Germinal center (tissue), 1 donor: ENCODE results near the gene MEIS1.

Source experiments
- DNase-seq: peaks from one replicate; pipeline ENCODE4 v3.0.0; 2012; ENCODE audit warnings: mixed read lengths, low spot score

Gene MEIS1

GRCh38 chr2:66535574-66536289, 100.8 kb downstream of the MEIS1 start:
- no peak for DNase-seq

- no peak for DNase-seq
Measured at GRCh38 chr2:66536290-66536673, 101.4 kb downstream of the MEIS1 start.

GRCh38 chr2:66536997-66537396, 102.1 kb downstream of the MEIS1 start:
- no peak for DNase-seq

GRCh38 chr2:66538291-66538690, 103.4 kb downstream of the MEIS1 start:
- DNase-seq = no peak

- DNase-seq = no peak
Measured at GRCh38 chr2:66539452-66539851, 104.5 kb downstream of the MEIS1 start.

GRCh38 chr2:66541646-66542045, 106.7 kb downstream of the MEIS1 start:
- DNase-seq = no peak

- no peak for DNase-seq
Measured at GRCh38 chr2:66543257-66543767, 108.4 kb downstream of the MEIS1 start.

GRCh38 chr2:66544258-66544657, 109.3 kb downstream of the MEIS1 start:
- no peak for DNase-seq

- DNase-seq = no peak
Measured at GRCh38 chr2:66545258-66545657, 110.3 kb downstream of the MEIS1 start.

GRCh38 chr2:66547118-66547517, 112.2 kb downstream of the MEIS1 start:
- no peak for DNase-seq

GRCh38 chr2:66547887-66548286, 113.0 kb downstream of the MEIS1 start:
- no peak for DNase-seq

GRCh38 chr2:66548422-66548821, 113.5 kb downstream of the MEIS1 start:
- no peak for DNase-seq

- no peak for DNase-seq
Measured at GRCh38 chr2:66550826-66551225, 115.9 kb downstream of the MEIS1 start.

GRCh38 chr2:66553370-66553769, 118.4 kb downstream of the MEIS1 start:
- no peak for DNase-seq

GRCh38 chr2:66555091-66555490, 120.2 kb downstream of the MEIS1 start:
- no peak for DNase-seq

- no peak for DNase-seq
Measured at GRCh38 chr2:66555501-66556324, 120.8 kb downstream of the MEIS1 start.

GRCh38 chr2:66559672-66560071, 124.7 kb downstream of the MEIS1 start:
- no peak for DNase-seq

GRCh38 chr2:66560683-66561082, 125.8 kb downstream of the MEIS1 start:
- no peak for DNase-seq

- no peak for DNase-seq
Measured at GRCh38 chr2:66561645-66562303, 126.8 kb downstream of the MEIS1 start.

- DNase-seq = no peak
Measured at GRCh38 chr2:66562304-66562685, 127.4 kb downstream of the MEIS1 start.

GRCh38 chr2:66563473-66563872, 128.5 kb downstream of the MEIS1 start:
- no peak for DNase-seq

- no peak for DNase-seq
Measured at GRCh38 chr2:66565291-66565690, 130.4 kb downstream of the MEIS1 start.
